ENCODE data around the gene OR2M5. TPM values are rescaled to one million over a fixed set of nuclear protein-coding genes. Genes with fewer than 3 reads are reported as not detected.

The OR2M5 gene, protein sequence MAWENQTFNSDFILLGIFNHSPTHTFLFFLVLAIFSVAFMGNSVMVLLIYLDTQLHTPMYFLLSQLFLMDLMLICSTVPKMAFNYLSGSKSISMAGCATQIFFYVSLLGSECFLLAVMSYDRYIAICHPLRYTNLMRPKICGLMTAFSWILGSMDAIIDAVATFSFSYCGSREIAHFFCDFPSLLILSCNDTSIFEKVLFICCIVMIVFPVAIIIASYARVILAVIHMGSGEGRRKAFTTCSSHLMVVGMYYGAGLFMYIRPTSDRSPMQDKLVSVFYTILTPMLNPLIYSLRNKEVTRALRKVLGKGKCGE
- polyA plus RNA-seq: not detected in 2 replicates
- polyA minus RNA-seq: not detected in 2 replicates

DNA sequence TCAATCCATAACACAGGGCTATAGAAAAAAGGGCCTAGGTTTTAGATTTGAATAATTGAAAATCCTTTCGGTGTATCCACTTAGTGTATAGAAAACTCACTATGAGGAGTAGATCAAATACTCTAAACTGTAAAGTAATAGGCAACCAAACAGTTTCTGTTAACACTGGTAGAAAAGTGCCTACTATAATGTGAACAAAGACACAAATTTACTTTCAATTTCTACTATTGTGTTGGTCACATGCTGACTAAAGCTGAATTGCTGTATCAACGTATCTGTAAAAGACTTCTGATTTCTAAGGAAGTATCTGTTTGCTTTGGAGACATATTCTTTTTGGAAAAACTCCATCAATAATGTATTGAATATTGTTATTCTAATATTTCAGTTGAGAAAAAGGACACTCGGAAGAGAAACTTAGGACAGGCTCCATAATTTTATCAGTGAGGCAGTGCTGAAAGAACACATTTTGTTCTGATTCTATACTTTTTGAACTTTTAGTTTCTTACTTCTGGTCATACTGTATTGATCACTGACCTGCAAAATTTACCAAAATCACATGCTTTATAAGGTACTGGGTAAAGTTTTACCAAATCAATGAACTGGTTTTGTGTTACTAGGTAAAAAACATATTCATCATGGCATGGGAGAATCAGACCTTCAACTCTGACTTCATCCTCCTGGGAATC, at the start of gene OR2M5:
TSS of gene OR2M5 (plus strand) at position 636 of the 686 bp plus-strand sequence. CDS start at position 636, 0 bp downstream.
- Histone ChIP-seq H3K4me3 (ENCODE audit: low read length) (no peak within 1 kb of the TSS), H3K36me3 (ENCODE audit: insufficient read depth, low read length) (no peaks in the 10 kb centered on the region), H3K9ac (ENCODE audit: low read length) (no peak within 1 kb of the TSS), H3K9me3 (ENCODE audit: low read length) (no peaks in the 10 kb centered on the region), H3F3A (ENCODE audit: insufficient read depth, low read length, poor library complexity, severe bottlenecking) (no peaks in the 10 kb centered on the region), H3K4me2 (ENCODE audit: low read length) (no peak within 1 kb of the TSS), H3K9me2 (ENCODE audit: insufficient read depth, low read length) (no peaks in the 10 kb centered on the region), H3K27me3 (ENCODE audit: insufficient read depth, low read depth, low read length) (no peaks in the 10 kb centered on the region), H3K27ac (ENCODE audit: low read length) (no peak within 1 kb of the TSS), H4K20me1 (ENCODE audit: insufficient read depth) (no peaks in the 10 kb centered on the region), H2AFZ (ENCODE audit: low read depth, low read length) (no peak within 1 kb of the TSS), H3K79me2 (replicated peaks; ENCODE audit: insufficient read depth, low read length) (no peaks in the 10 kb centered on the region)
- TF ChIP-seq RAD21 (conservative IDR thresholded peaks at IDR 0.05) (no peak), TAF1 (IDR thresholded peaks at IDR 0.05; ENCODE audit: low read depth) (no peak), EZH2 (IDR thresholded peaks at IDR 0.05; ENCODE audit: borderline replicate concordance, insufficient read depth, low read length, poor library complexity, severe bottlenecking) (no peak)

DNA sequence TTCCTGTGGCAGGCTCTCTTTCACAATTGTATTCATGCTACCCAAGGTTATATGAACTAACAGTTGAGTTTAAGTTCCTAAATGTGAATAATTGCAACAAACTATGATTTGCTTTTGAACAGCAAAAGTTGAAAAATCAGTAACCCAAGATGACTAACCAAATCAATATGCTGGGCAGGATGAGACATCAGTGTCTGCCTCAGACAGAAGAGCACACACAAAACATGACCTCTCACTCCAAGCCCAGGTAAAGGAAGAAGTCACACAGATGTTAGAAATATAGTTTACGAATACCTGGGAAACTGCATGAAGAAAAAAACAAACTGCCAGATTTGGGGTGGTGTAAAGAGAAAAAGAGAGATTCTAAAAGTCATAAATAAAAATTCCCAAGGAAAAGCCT, 46.4 kb upstream of the OR2M5 start:
- Histone ChIP-seq H3K27me3 (ENCODE audit: insufficient read depth, low read depth, low read length) (no peaks in the 10 kb centered on the region), H3K9me2 (ENCODE audit: insufficient read depth, low read length) (no peaks in the 10 kb centered on the region), H3K9ac (ENCODE audit: low read length) (no peak overlapping the region), H3F3A (ENCODE audit: insufficient read depth, low read length, poor library complexity, severe bottlenecking) (no peaks in the 10 kb centered on the region), H3K27ac (ENCODE audit: low read length) (no peak overlapping the region), H3K36me3 (ENCODE audit: insufficient read depth, low read length) (no peaks in the 10 kb centered on the region), H3K9me3 (ENCODE audit: low read length) (no peaks in the 10 kb centered on the region), H3K4me3 (ENCODE audit: low read length) (no peak overlapping the region), H3K79me2 (replicated peaks; ENCODE audit: insufficient read depth, low read length) (no peaks in the 10 kb centered on the region), H2AFZ (ENCODE audit: low read depth, low read length) (no peak overlapping the region), H3K4me2 (ENCODE audit: low read length) (no peak overlapping the region), H4K20me1 (ENCODE audit: insufficient read depth) (no peaks in the 10 kb centered on the region)
- TF ChIP-seq, protein P1, sequence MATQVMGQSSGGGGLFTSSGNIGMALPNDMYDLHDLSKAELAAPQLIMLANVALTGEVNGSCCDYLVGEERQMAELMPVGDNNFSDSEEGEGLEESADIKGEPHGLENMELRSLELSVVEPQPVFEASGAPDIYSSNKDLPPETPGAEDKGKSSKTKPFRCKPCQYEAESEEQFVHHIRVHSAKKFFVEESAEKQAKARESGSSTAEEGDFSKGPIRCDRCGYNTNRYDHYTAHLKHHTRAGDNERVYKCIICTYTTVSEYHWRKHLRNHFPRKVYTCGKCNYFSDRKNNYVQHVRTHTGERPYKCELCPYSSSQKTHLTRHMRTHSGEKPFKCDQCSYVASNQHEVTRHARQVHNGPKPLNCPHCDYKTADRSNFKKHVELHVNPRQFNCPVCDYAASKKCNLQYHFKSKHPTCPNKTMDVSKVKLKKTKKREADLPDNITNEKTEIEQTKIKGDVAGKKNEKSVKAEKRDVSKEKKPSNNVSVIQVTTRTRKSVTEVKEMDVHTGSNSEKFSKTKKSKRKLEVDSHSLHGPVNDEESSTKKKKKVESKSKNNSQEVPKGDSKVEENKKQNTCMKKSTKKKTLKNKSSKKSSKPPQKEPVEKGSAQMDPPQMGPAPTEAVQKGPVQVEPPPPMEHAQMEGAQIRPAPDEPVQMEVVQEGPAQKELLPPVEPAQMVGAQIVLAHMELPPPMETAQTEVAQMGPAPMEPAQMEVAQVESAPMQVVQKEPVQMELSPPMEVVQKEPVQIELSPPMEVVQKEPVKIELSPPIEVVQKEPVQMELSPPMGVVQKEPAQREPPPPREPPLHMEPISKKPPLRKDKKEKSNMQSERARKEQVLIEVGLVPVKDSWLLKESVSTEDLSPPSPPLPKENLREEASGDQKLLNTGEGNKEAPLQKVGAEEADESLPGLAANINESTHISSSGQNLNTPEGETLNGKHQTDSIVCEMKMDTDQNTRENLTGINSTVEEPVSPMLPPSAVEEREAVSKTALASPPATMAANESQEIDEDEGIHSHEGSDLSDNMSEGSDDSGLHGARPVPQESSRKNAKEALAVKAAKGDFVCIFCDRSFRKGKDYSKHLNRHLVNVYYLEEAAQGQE (IDR thresholded peaks at IDR 0.05; ENCODE audit: borderline replicate concordance): no peak
- no peak for TF ChIP-seq MXI1 (conservative IDR thresholded peaks at IDR 0.05; ENCODE audit: poor library complexity, severe bottlenecking)
- TF ChIP-seq EP300 (conservative IDR thresholded peaks at IDR 0.05; ENCODE audit: poor library complexity, severe bottlenecking): no peak
- TF ChIP-seq, protein P2, sequence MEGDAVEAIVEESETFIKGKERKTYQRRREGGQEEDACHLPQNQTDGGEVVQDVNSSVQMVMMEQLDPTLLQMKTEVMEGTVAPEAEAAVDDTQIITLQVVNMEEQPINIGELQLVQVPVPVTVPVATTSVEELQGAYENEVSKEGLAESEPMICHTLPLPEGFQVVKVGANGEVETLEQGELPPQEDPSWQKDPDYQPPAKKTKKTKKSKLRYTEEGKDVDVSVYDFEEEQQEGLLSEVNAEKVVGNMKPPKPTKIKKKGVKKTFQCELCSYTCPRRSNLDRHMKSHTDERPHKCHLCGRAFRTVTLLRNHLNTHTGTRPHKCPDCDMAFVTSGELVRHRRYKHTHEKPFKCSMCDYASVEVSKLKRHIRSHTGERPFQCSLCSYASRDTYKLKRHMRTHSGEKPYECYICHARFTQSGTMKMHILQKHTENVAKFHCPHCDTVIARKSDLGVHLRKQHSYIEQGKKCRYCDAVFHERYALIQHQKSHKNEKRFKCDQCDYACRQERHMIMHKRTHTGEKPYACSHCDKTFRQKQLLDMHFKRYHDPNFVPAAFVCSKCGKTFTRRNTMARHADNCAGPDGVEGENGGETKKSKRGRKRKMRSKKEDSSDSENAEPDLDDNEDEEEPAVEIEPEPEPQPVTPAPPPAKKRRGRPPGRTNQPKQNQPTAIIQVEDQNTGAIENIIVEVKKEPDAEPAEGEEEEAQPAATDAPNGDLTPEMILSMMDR (IDR thresholded peaks at IDR 0.05; ENCODE audit: poor library complexity, severe bottlenecking): no peak
- TF ChIP-seq RAD21 (conservative IDR thresholded peaks at IDR 0.05): no peak
- no peak for TF ChIP-seq EZH2 (IDR thresholded peaks at IDR 0.05; ENCODE audit: borderline replicate concordance, insufficient read depth, low read length, poor library complexity, severe bottlenecking)
- TF ChIP-seq TAF1 (IDR thresholded peaks at IDR 0.05; ENCODE audit: low read depth): no peak
- no peak for TF ChIP-seq POLR2AphosphoS5 (IDR thresholded peaks at IDR 0.05)
- no peak for TF ChIP-seq SMC3 (conservative IDR thresholded peaks at IDR 0.05; ENCODE audit: poor library complexity)

All from neural cell (in vitro differentiated cells).